IMR-90 (cell line): Measurements from ENCODE around the gene DTL. TPM values are rescaled to one million over a fixed set of nuclear protein-coding genes. Genes with fewer than 3 reads are reported as not detected.

Experiments used
- ATAC-seq: fragments of 200-7000 bp; cut with Tn5 transposase; 2 replicates; pipeline ENCODE4 v1.9.1; 2020; ENCODE audit warnings: low read depth, mild to moderate bottlenecking, moderate library complexity
- BruUV-seq: library from RNA; stranded (reverse); fragments of 400-500 nt; replicated peaks from 2 replicates; lab custom pipeline; 2021; lab: Mats Ljungman, UMichigan
- CTCF ChIA-PET: fragments of 300-600 bp; formaldehyde crosslinking; extraction: SDS; loops from one replicate; lab custom pipeline; 2021; ENCODE audit warnings: antibody characterized with exemption; lab: Yijun Ruan, JAX
- POLR2A ChIA-PET: fragments of 300-600 bp; sonication (Branson Sonifier 250); formaldehyde crosslinking; loops from one replicate; lab custom pipeline; 2022; ENCODE audit warnings: antibody characterized with exemption; ENCODE audit not compliant: unreplicated experiment; lab: Charles Lee
- DNase-seq: peaks from one replicate; pipeline ENCODE4 v3.0.0; 2013
- H2AFZ ChIP-seq: replicated peaks from 2 replicates; pipeline ENCODE3; 2013; ENCODE audit warnings: low read length, mild to moderate bottlenecking; ENCODE audit not compliant: poor library complexity
- H2AK5ac ChIP-seq: 2 replicates; pipeline ENCODE4 v1.6.1; 2013; ENCODE audit warnings: low read depth, low read length, inconsistent platforms
- H2AK9ac ChIP-seq: replicated peaks from 2 replicates; pipeline ENCODE3; 2013; ENCODE audit warnings: mild to moderate bottlenecking, low read depth, low read length, moderate library complexity; ENCODE audit not compliant: poor library complexity
- H2BK120ac ChIP-seq: 2 replicates; pipeline ENCODE4 v1.6.1; 2013; ENCODE audit warnings: low read depth, low read length, inconsistent platforms
- H2BK15ac ChIP-seq: 3 replicates; pipeline ENCODE4 v1.6.1; 2013; ENCODE audit warnings: low read depth, low read length, inconsistent platforms
- H2BK20ac ChIP-seq: 2 replicates; pipeline ENCODE4 v1.6.1; 2013; ENCODE audit warnings: low read depth, mild to moderate bottlenecking, inconsistent platforms, low read length, moderate library complexity
- H2BK5ac ChIP-seq: 2 replicates; pipeline ENCODE4 v1.6.1; 2013; ENCODE audit warnings: mild to moderate bottlenecking, low read depth, low read length, inconsistent platforms; ENCODE audit not compliant: poor library complexity, severe bottlenecking
- H3K14ac ChIP-seq: replicated peaks from 2 replicates; pipeline ENCODE4 v1.6.1; 2013; ENCODE audit warnings: low read depth, low read length, inconsistent platforms
- H3K18ac ChIP-seq: 2 replicates; pipeline ENCODE4 v1.6.1; 2013; ENCODE audit warnings: low read depth, low read length, control low read depth
- H3K23ac ChIP-seq: 2 replicates; pipeline ENCODE4 v1.6.1; 2013; ENCODE audit warnings: low read depth, low read length, inconsistent platforms
- H3K27ac ChIP-seq: 2 replicates; pipeline ENCODE4 v1.5.1; 2013; ENCODE audit warnings: mild to moderate bottlenecking, control low read depth, low read length; ENCODE audit not compliant: insufficient read depth
- H3K27me3 ChIP-seq: 2 replicates; pipeline ENCODE4 v1.6.1; 2013; ENCODE audit warnings: low read length; ENCODE audit not compliant: control insufficient read depth, insufficient read depth
- H3K36me3 ChIP-seq: 2 replicates; pipeline ENCODE4 v1.6.1; 2013; ENCODE audit warnings: low read length, mixed read lengths; ENCODE audit not compliant: control insufficient read depth, insufficient read depth
- H3K4ac ChIP-seq: 2 replicates; pipeline ENCODE4 v1.6.1; 2013; ENCODE audit warnings: low read depth, low read length, inconsistent platforms
- H3K4me1 ChIP-seq: 2 replicates; pipeline ENCODE4 v1.6.1; 2013; ENCODE audit warnings: low read length, mixed read lengths; ENCODE audit not compliant: control insufficient read depth, insufficient read depth
- H3K4me2 ChIP-seq: 2 replicates; pipeline ENCODE4 v1.6.1; 2013; ENCODE audit warnings: low read depth, mild to moderate bottlenecking, control low read depth, low read length, moderate library complexity
- H3K4me3 ChIP-seq: 2 replicates; pipeline ENCODE4 v1.5.1; 2013; ENCODE audit warnings: low read depth, mild to moderate bottlenecking, control low read depth, low read length, moderate library complexity; ENCODE audit not compliant: insufficient read depth
- H3K56ac ChIP-seq: 2 replicates; pipeline ENCODE4 v1.6.1; 2013; ENCODE audit warnings: low read length, inconsistent platforms; ENCODE audit not compliant: insufficient read depth; ENCODE audit errors: extremely low read depth
- H3K79me1 ChIP-seq, 2 experiments: 2 replicates each; pipeline ENCODE4 v1.6.1; 2013; ENCODE audit warnings: low read length in 2 of 2, inconsistent platforms in 1 of 2, low read depth in 1 of 2
- H3K9ac ChIP-seq: 2 replicates; pipeline ENCODE4 v1.6.1; 2013; ENCODE audit warnings: low read depth, low read length, control low read depth
- H3K9me1 ChIP-seq: 2 replicates; pipeline ENCODE4 v1.6.1; 2013; ENCODE audit warnings: low read length, inconsistent platforms; ENCODE audit not compliant: insufficient read depth
- H3K9me3 ChIP-seq: 2 replicates; pipeline ENCODE4 v1.6.1; 2013; ENCODE audit warnings: low read length; ENCODE audit not compliant: control insufficient read depth, insufficient read depth
- H4K20me1 ChIP-seq: 2 replicates; pipeline ENCODE4 v1.6.1; 2013; ENCODE audit warnings: low read length, inconsistent platforms; ENCODE audit not compliant: insufficient read depth
- H4K5ac ChIP-seq: 2 replicates; pipeline ENCODE4 v1.6.1; 2013; ENCODE audit warnings: mild to moderate bottlenecking, low read depth, low read length, control low read depth
- H4K8ac ChIP-seq, 2 experiments: 2 replicates each; pipeline ENCODE4 v1.6.1; 2013; ENCODE audit warnings: low read depth in 2 of 2, low read length in 2 of 2, control low read depth in 1 of 2, inconsistent platforms in 1 of 2
- H4K91ac ChIP-seq: 2 replicates; pipeline ENCODE4 v1.6.1; 2013; ENCODE audit warnings: low read depth, low read length, inconsistent platforms; ENCODE audit not compliant: insufficient read depth
- CEBPB ChIP-seq: IDR thresholded peaks from 2 replicates; pipeline ENCODE4 v1.6.1; 2012; ENCODE audit warnings: low read depth, low read length, improper control_type of control experiment
- POLR2A ChIP-seq: IDR thresholded peaks from 2 replicates; pipeline ENCODE4 v1.6.1; 2012; ENCODE audit warnings: mild to moderate bottlenecking, low read depth, low read length
- WGBS, 2 experiments: methylation state at CpG; one replicate each; pipeline versions ENCODE4 v1.1.5 to v1.1.7; 2013; ENCODE audit warnings: missing lambda C conversion rate in 2 of 2; ENCODE audit not compliant: insufficient read length in 1 of 2; ENCODE audit errors: extremely low coverage in 2 of 2; 5-methylcytosine and 5-hydroxymethylcytosine counted together
- dilution Hi-C: fragments of 300-500 bp; cut with HindIII; formaldehyde crosslinking; loops from one replicate; pipeline ENCODE4 v1.14.3; 2018; ENCODE audit warnings: low sequenced_read_pairs; ENCODE audit not compliant: unreplicated experiment
- in situ Hi-C: fragments of 300-500 bp; cut with MboI; formaldehyde crosslinking; loops from 3 replicates; pipeline ENCODE4 v1.14.3; 2019; ENCODE audit warnings: low sequenced_read_pairs, inconsistent platforms, mixed read lengths
- intact Hi-C: fragments of 100-400 bp; cut with micrococcal nuclease; formaldehyde crosslinking; loops from 2 replicates; pipeline ENCODE4 v1.10.0; 2022
- polyA plus RNA-seq, 3 experiments: library from polyadenylated mRNA; depleted of rRNA; stranded (reverse); fragments of >200 nt; gene quantifications; 2 replicates each; pipeline ENCODE4 v1.2.3, GENCODE V29; 2012; ENCODE audit warnings: low replicate concordance in 1 of 3
- total RNA-seq: library from RNA; depleted of rRNA; stranded (reverse); fragments of >200 nt; gene quantifications from 2 replicates; pipeline ENCODE4 v1.2.3, GENCODE V29; 2012

DTL gene
- total and polyA plus RNA-seq, 2 of the 4 experiments (the other 2 are of a cell fraction): 11.8 to 19.9 TPM

DNA sequence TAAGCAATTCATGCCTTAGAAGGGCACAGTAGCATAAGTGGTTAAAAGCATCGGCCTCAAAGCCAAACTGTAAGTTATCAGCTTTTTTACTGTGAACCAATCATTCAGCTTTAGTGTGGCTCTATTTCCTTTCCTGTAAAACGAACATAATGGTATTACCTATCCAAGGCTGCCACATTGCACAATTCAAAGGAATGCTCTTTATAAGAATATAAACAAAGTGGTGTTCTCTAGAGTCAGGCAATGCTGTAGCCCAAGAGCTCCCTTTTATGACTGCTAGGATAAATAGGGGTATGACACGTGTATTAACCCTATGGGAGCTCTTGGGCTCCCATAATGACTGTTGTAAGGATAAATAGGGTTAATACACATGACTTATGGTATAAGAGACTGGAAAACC is 25.5 kb upstream of the DTL start:
- ATAC-seq (peak; percentile 39; the same call in 1 of the 2 replicates), DNase-seq (peak; percentile 58)
- Histone ChIP-seq H3K9me1 (peaks cover 3% of the 10 kb centered on the region; the same call in 1 of the 2 replicates), H3K27ac (no peak overlapping the region), H3K27me3 (no peaks in the 10 kb centered on the region), H2AFZ (no peak overlapping the region), H4K8ac (no peak overlapping the region), H2BK20ac (no peak overlapping the region), H3K56ac (no peak overlapping the region), H4K91ac (no peak overlapping the region), H3K18ac (no peak overlapping the region), H3K4me2 (no peak overlapping the region), H3K9me3 (no peaks in the 10 kb centered on the region), H4K5ac (no peak overlapping the region), H3K23ac (no peak overlapping the region), H3K4ac (no peak overlapping the region), H2AK9ac (no peak overlapping the region), H3K36me3 (peaks cover 3% of the 10 kb centered on the region; the same call in 1 of the 2 replicates), H2BK15ac (no peak overlapping the region), H2AK5ac (no peak overlapping the region), H3K14ac (no peak overlapping the region), H2BK120ac (no peak overlapping the region), H3K4me3 (no peak overlapping the region), H3K4me1 (peaks cover 1% of the 10 kb centered on the region), H4K20me1 (no peaks in the 10 kb centered on the region), H2BK5ac (no peak overlapping the region), H3K79me1 (peaks cover 2 to 5% of the 10 kb centered on the region in 2 experiments; a peak in 2 of 4 replicates), H3K9ac (no peak overlapping the region)
- dilution Hi-C loops (no loop called here), in situ Hi-C loops (no loop called here), intact Hi-C loops (loop anchor here (5.0 kb wide), 1 partner anchor 313 kb away; no protein-coding TSS in a partner anchor)
- BruUV-seq: no TSS peak
- TF ChIP-seq CEBPB (peak; percentile 85), POLR2A (no peak)
- ChIA-PET CTCF (interaction anchor here (0.7 to 1.5 kb wide), 3 partner anchors 23 to 330 kb away, joined by 3 to 9 read pairs (median 3); partner anchors contain the start of genes DTL and INTS7), POLR2A (no interaction called here)
- WGBS, 2 experiments: no CpG with 5 or more reads among the region's 3 CpGs
